K562 (cell line): Measurements from ENCODE around the gene NEK1. TPM values are rescaled to one million over a fixed set of nuclear protein-coding genes. Genes with fewer than 3 reads are reported as not detected.

Experiments used
- ATAC-seq: fragments of 200-7000 bp; cut with Tn5 transposase; 3 replicates; pipeline ENCODE4 v1.9.1; 2020; ENCODE audit warnings: moderate library complexity
- BruUV-seq: library from RNA; stranded (reverse); fragments of 400-500 nt; replicated peaks from 2 replicates; lab custom pipeline; 2021; lab: Mats Ljungman, UMichigan
- CTCF ChIA-PET: fragments of 300-600 bp; formaldehyde crosslinking; extraction: SDS; loops from one replicate; lab custom pipeline; 2021; ENCODE audit warnings: low intra/inter-chr PET ratio; lab: Yijun Ruan, JAX
- POLR2A ChIA-PET: fragments of 300-600, 350-650 bp; sonication (Branson Sonifier 250); formaldehyde crosslinking; extraction: SDS; loops from one replicate; lab custom pipeline; 2021; ENCODE audit warnings: antibody characterized with exemption, inconsistent platforms; lab: Yijun Ruan, JAX
- DNase-seq, 4 experiments: peaks; one replicate each; pipeline versions ENCODE4 v3.0.0 to v3.0.0-alpha.2; 2011 to 2018; ENCODE audit warnings: low spot score in 3 of 4, mixed read lengths in 3 of 4; ENCODE audit errors: extremely low read depth in 1 of 4
- FAIRE-seq: peaks from 2 replicates; lab custom pipeline; 2011; peaks lifted over from hg19 to GRCh38; lab: Jason Lieb, UNC
- H2AFZ ChIP-seq: 2 replicates; pipeline ENCODE4 v1.6.0; 2011; ENCODE audit warnings: low read depth, low read length, control low read depth, inconsistent platforms
- H3K27ac ChIP-seq: fragments of 200-600 bp; 3 replicates; pipeline ENCODE4 v1.8.0; 2011; ENCODE audit warnings: low read depth, mild to moderate bottlenecking, control low read depth, inconsistent platforms, low read length, moderate library complexity, mixed read lengths; ENCODE audit errors: extremely low read depth
- H3K27me3 ChIP-seq, 2 experiments: fragments of 300-600 bp in 1 of 2; 2 replicates in 1 of 2; 3 replicates in 1 of 2; pipeline versions ENCODE4 v1.6.0 to v1.8.0; 2011; ENCODE audit warnings: inconsistent platforms in 2 of 2, low read length in 2 of 2, mild to moderate bottlenecking in 1 of 2, mixed read lengths in 1 of 2, moderate library complexity in 1 of 2; ENCODE audit not compliant: control insufficient read depth in 2 of 2, insufficient read depth in 2 of 2
- H3K36me3 ChIP-seq: fragments of 300-600 bp; 3 replicates; pipeline ENCODE4 v1.8.0; 2011; ENCODE audit warnings: mild to moderate bottlenecking, low read length, inconsistent platforms; ENCODE audit not compliant: control insufficient read depth, insufficient read depth
- H3K4me1 ChIP-seq, 2 experiments: fragments of 200-600 bp in 1 of 2; replicated peaks in 1 of 2; 2 replicates in 1 of 2; 3 replicates in 1 of 2; pipeline versions ENCODE4 v1.5.1 to v1.8.0; 2011; ENCODE audit warnings: inconsistent platforms in 2 of 2, low read length in 2 of 2, mild to moderate bottlenecking in 1 of 2, mixed read lengths in 1 of 2, moderate library complexity in 1 of 2; ENCODE audit not compliant: control insufficient read depth in 2 of 2, insufficient read depth in 2 of 2
- H3K4me2 ChIP-seq: 2 replicates; pipeline ENCODE4 v1.6.1; 2011; ENCODE audit warnings: low read length, control low read depth, inconsistent platforms, mixed read lengths; ENCODE audit not compliant: insufficient read depth
- H3K4me3 ChIP-seq: fragments of 200-600 bp; sonication (generic), shearing (Covaris generic); 2 replicates; pipeline ENCODE4 v1.5.1; 2016; ENCODE audit warnings: control low read depth, inconsistent platforms
- H3K79me2 ChIP-seq: fragments of 200-600 bp; 3 replicates; pipeline ENCODE4 v1.8.0; 2011; ENCODE audit warnings: low read length, inconsistent platforms; ENCODE audit not compliant: control insufficient read depth, insufficient read depth
- H3K9ac ChIP-seq, 2 experiments: 2 replicates each; pipeline versions ENCODE4 v1.6.0 to v1.6.1; 2011; ENCODE audit warnings: low read depth in 2 of 2, low read length in 2 of 2, control low read depth in 1 of 2, inconsistent platforms in 1 of 2, mild to moderate bottlenecking in 1 of 2, mixed read lengths in 1 of 2; ENCODE audit not compliant: insufficient read depth in 1 of 2
- H3K9me1 ChIP-seq: one replicate; pipeline ENCODE4 v1.6.0; 2011; ENCODE audit warnings: inconsistent platforms, mild to moderate bottlenecking, low read length, moderate library complexity; ENCODE audit not compliant: control insufficient read depth, insufficient read depth
- H3K9me3 ChIP-seq: replicated peaks from 2 replicates; pipeline ENCODE4 v1.5.1; 2011; ENCODE audit warnings: low read depth, low read length, inconsistent platforms; ENCODE audit not compliant: control insufficient read depth, insufficient read depth
- H4K20me1 ChIP-seq: replicated peaks from 2 replicates; pipeline ENCODE4 v1.6.1; 2011; ENCODE audit warnings: low read length, inconsistent platforms, mixed read lengths; ENCODE audit not compliant: control insufficient read depth, insufficient read depth
- CBFA2T2 ChIP-seq: fragments of 450-650 bp; conservative IDR thresholded peaks from 2 replicates; pipeline ENCODE4 v1.6.1; 2017; ENCODE audit warnings: mild to moderate bottlenecking
- CHD1 ChIP-seq: fragments of 200-600 bp; sonication (generic); IDR thresholded peaks from one replicate; pipeline ENCODE4 v1.6.1; 2012; ENCODE audit warnings: mild to moderate bottlenecking, moderate library complexity, low read length, inconsistent platforms
- DIDO1 ChIP-seq: fragments of 450-650 bp; IDR thresholded peaks from 2 replicates; pipeline ENCODE4 v1.6.1; 2016; ENCODE audit warnings: low read depth, missing biosample characterization, missing genetic modification characterization
- EGR1 ChIP-seq: fragments of 450-650 bp; conservative IDR thresholded peaks from 2 replicates; pipeline ENCODE4 v1.6.1; 2017; ENCODE audit warnings: mild to moderate bottlenecking
- ETV5 ChIP-seq: sonication (generic); formaldehyde crosslinking; IDR thresholded peaks from 2 replicates; pipeline ENCODE4 v1.4.0; 2020; ENCODE audit warnings: low read depth, mild to moderate bottlenecking, missing genetic modification reagents
- GATA2 ChIP-seq: sonication (generic); formaldehyde crosslinking; IDR thresholded peaks from 2 replicates; pipeline ENCODE4 v1.4.0; 2020; ENCODE audit warnings: mild to moderate bottlenecking, missing genetic modification reagents
- NFIC ChIP-seq: fragments of 450-650 bp; IDR thresholded peaks from 2 replicates; pipeline ENCODE4 v1.6.1; 2017; ENCODE audit warnings: mild to moderate bottlenecking, inconsistent platforms
- NFIX ChIP-seq: fragments of 250-450 bp; sonication (Bioruptor Pico); IDR thresholded peaks from 2 replicates; pipeline ENCODE4 v1.4.0; 2020; ENCODE audit warnings: low read depth, mild to moderate bottlenecking, moderate library complexity
- NONO ChIP-seq, 2 experiments: fragments of 200-400 bp in 1 of 2; fragments of 450-650 bp in 1 of 2; formaldehyde crosslinking in 1 of 2; IDR thresholded peaks; 2 replicates each; pipeline ENCODE4 v1.6.1; 2017; ENCODE audit warnings: low read depth in 2 of 2, mild to moderate bottlenecking in 2 of 2, moderate library complexity in 2 of 2, low read length in 1 of 2
- NR4A1 ChIP-seq, 2 experiments: fragments of 250-450 bp in 1 of 2; fragments of 450-650 bp in 1 of 2; sonication (Bioruptor Pico) in 1 of 2; IDR thresholded peaks; 2 replicates each; pipeline versions ENCODE4 v1.4.0 to v1.6.1; 2016 to 2020; ENCODE audit warnings: mild to moderate bottlenecking in 2 of 2, missing compliant biosample characterization in 1 of 2, missing genetic modification characterization in 1 of 2, moderate library complexity in 1 of 2
- POLR2H ChIP-seq: IDR thresholded peaks from 2 replicates; pipeline ENCODE4 v1.6.1; 2016; ENCODE audit warnings: missing genetic modification characterization, low read depth, mild to moderate bottlenecking, control low read depth, missing compliant biosample characterization, moderate library complexity
- RAD51 ChIP-seq: fragments of 450-650 bp; IDR thresholded peaks from 2 replicates; pipeline ENCODE4 v1.7.1; 2016; ENCODE audit warnings: low read depth, mild to moderate bottlenecking, borderline replicate concordance
- SRSF3 ChIP-seq: fragments of 200-400 bp; formaldehyde crosslinking; IDR thresholded peaks from 2 replicates; pipeline ENCODE4 v1.6.1; 2016; ENCODE audit warnings: mild to moderate bottlenecking, low read length, moderate library complexity; ENCODE audit not compliant: insufficient read depth
- ZC3H8 ChIP-seq: fragments of 450-650 bp; IDR thresholded peaks from 2 replicates; pipeline ENCODE4 v1.6.1; 2017
- ZNF253 ChIP-seq: fragments of 250-450 bp; sonication (Bioruptor Pico); conservative IDR thresholded peaks from 2 replicates; pipeline ENCODE4 v1.6.1; 2021; ENCODE audit warnings: mild to moderate bottlenecking
- ZNF561 ChIP-seq: fragments of 450-650 bp; formaldehyde crosslinking; conservative IDR thresholded peaks from 2 replicates; pipeline ENCODE4 v1.4.0; 2020; ENCODE audit warnings: mild to moderate bottlenecking, moderate library complexity
- WGBS: fragments of 100-300 bp; shearing (Covaris generic); methylation state at CpG from one replicate; pipeline ENCODE4 v1.1.6; 2016; ENCODE audit warnings: low coverage, mixed read lengths; ENCODE audit not compliant: insufficient coverage; ENCODE audit errors: missing lambda C conversion rate; 5-methylcytosine and 5-hydroxymethylcytosine counted together
- in situ Hi-C: fragments of 300-500 bp; cut with MboI; formaldehyde crosslinking; loops from 4 replicates; pipeline ENCODE4 v1.15.0; 2018; ENCODE audit warnings: inconsistent platforms, mixed read lengths
- intact Hi-C: fragments of 100-400 bp; cut with micrococcal nuclease; formaldehyde crosslinking; loops from 2 replicates; pipeline ENCODE4 v1.14.2; 2022
- polyA plus RNA-seq, 8 experiments: library from polyadenylated mRNA; depleted of rRNA in 4 of 8; stranded (reverse) in 5 of 8; unstranded in 3 of 8; fragments of >200 nt; fragmentation: Nextera tagmentation in 2 of 8; fragmentation: Illumina TruSeq in 1 of 8; extraction: Ambion mirVana in 2 of 8; extraction: Trizol in 1 of 8; gene quantifications; 2 replicates each; pipeline versions ENCODE4 v1.2.1 to v1.2.3, GENCODE V29; 2011 to 2014; ENCODE audit warnings: inconsistent platforms in 1 of 8, missing spikeins in 1 of 8
- total RNA-seq, 7 experiments: library from RNA; depleted of rRNA in 6 of 7; stranded (reverse); fragments of >200 nt in 6 of 7; fragmentation: Illumina TruSeq in 2 of 7; extraction: Trizol in 2 of 7; gene quantifications; 2 replicates each; pipeline versions ENCODE4 v1.2.1 to v1.2.3, GENCODE V29; 2011 to 2021; ENCODE audit warnings: low replicate concordance in 1 of 7
- TF ChIP-seq, protein P1 (sequence below): fragments of 250-450 bp; sonication (Bioruptor Pico); IDR thresholded peaks from 2 replicates; pipeline ENCODE4 v1.9.0; 2021; ENCODE audit warnings: mild to moderate bottlenecking

NEK1 gene
- total and polyA plus RNA-seq, 9 of the 15 experiments (the other 6 are each of a cell fraction or from before 2014, with no cell fraction given), result 6.2 to 15.7 (median 10.3) TPM

DNA sequence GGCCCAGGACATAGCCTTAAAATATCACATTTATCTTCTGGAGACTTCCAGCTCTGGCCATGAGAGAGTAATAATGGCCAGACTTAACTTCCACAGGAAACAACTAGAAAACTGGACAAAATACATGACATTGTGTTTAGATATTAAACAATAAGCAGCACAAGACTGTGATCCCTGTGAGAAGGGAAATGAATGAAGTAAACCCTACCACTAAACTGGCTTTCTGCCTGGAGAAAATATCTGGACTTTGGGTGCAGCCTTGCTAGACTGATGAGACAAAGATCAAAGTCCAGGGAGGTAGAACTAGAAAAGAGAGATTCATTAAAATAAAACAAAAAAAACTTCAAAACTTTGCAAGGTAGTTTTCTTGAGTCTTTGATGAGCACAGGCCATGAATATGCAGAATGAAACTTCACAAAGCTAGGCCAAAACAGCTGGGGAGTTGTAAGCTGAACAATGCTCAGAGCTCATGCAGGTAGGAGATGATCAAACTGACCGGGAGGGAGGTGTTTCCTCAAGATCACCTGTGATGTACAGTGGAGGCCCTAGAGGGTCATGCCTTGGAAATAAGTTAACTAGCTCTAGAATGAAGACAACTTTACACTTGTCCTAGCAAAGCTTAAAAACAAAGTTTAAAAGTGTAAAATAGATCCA is 194.6 kb downstream of the NEK1 start:
- Histone ChIP-seq H3K9me1 (no peaks in the 10 kb centered on the region), H3K27me3 (no peaks in the 10 kb centered on the region), H4K20me1 (no peaks in the 10 kb centered on the region), H3K9me3 (no peaks in the 10 kb centered on the region), H3K9ac (no peak overlapping the region), H2AFZ (no peak overlapping the region), H3K4me1 (no peaks in the 10 kb centered on the region), H3K36me3 (no peaks in the 10 kb centered on the region), H3K79me2 (no peaks in the 10 kb centered on the region), H3K4me2 (no peak overlapping the region), H3K27ac (no peak overlapping the region), H3K4me3 (no peak overlapping the region)
- DNase-seq (no peak), FAIRE-seq (no peak), ATAC-seq (no peak)
- ChIA-PET POLR2A (no interaction called here), CTCF (interaction anchor here (0.6 kb wide), 1 partner anchor 306 kb away, joined by 3 read pairs; no protein-coding TSS in a partner anchor)
- 83% methylated on average over 1 of the region's 1 CpG for WGBS
- TF ChIP-seq CBFA2T2 (no peak), SRSF3 (no peak), ZC3H8 (no peak), GATA2 (CRISPR knock-in tag) (no peak)
- intact Hi-C loops, result no loop called here
- in situ Hi-C loops, result no loop called here
- BruUV-seq, result no TSS peak

DNA sequence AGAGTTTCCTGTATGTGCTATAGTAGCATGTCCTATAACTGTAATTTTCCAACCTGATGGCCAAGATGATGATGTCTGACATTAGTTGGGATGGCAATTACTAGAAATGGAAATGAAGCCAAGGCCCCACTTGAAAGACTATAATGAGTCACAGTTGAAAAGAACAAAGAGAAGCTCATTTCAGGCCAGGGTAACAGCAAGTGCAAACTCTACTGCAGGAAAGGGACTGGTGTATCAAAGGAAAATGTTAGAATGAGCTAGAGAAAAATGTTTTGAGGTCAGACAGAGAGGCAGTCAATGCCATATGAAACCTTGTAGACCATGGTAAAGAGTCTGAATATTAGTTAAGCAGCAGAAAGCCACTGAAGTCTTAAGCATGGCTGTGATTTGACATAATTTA is 195.4 kb downstream of the NEK1 start:
- in situ Hi-C loops (no loop called here), intact Hi-C loops (no loop called here)
- Histone ChIP-seq H3K9ac (no peak overlapping the region), H3K36me3 (no peaks in the 10 kb centered on the region), H3K27me3 (no peaks in the 10 kb centered on the region), H3K4me1 (no peaks in the 10 kb centered on the region), H3K4me2 (no peak overlapping the region), H3K4me3 (no peak overlapping the region), H3K27ac (no peak overlapping the region), H4K20me1 (no peaks in the 10 kb centered on the region), H3K79me2 (no peaks in the 10 kb centered on the region), H3K9me1 (no peaks in the 10 kb centered on the region), H3K9me3 (no peaks in the 10 kb centered on the region), H2AFZ (no peak overlapping the region)
- POLR2A ChIA-PET, result no interaction called here
- CTCF ChIA-PET, result no interaction called here
- DNase-seq (no peak), FAIRE-seq (no peak), ATAC-seq (no peak)
- BruUV-seq, result no TSS peak
- TF ChIP-seq, protein P1, sequence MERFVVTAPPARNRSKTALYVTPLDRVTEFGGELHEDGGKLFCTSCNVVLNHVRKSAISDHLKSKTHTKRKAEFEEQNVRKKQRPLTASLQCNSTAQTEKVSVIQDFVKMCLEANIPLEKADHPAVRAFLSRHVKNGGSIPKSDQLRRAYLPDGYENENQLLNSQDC (CRISPR knock-in tag), result no peak
- TF ChIP-seq ZNF253 (CRISPR knock-in tag) (no peak), ETV5 (CRISPR knock-in tag) (no peak), NFIX (CRISPR knock-in tag) (no peak), POLR2H (tag) (no peak), CHD1 (no peak), RAD51 (no peak), ZNF561 (CRISPR knock-in tag) (no peak), DIDO1 (tag) (no peak), EGR1 (no peak), NR4A1 (CRISPR knock-in tag; IDR thresholded peaks at IDR 0.05) (no peak), NR4A1 (tag; IDR thresholded peaks at IDR 0.05) (no peak), NONO (IDR thresholded peaks at IDR 0.05; ENCODE audit: low read depth in 2 of 2, low read length in 1 of 2) (no peak), NFIC (no peak)
